H1 (cell line): ENCODE data around the gene ARHGEF16.

ENCODE experiments used
- CTCF ChIP-seq, 3 experiments: IDR thresholded peaks; 1 replicate in 2 of 3; 2 replicates in 1 of 3; pipeline versions ENCODE4 v1.5.1 to v1.6.1; 2011; ENCODE audit warnings: low read length in 3 of 3, mild to moderate bottlenecking in 3 of 3, inconsistent platforms in 2 of 3, low read depth in 1 of 3, moderate library complexity in 1 of 3; ENCODE audit not compliant: insufficient read depth in 1 of 3; ENCODE audit errors: control extremely low read depth in 1 of 3
- EZH2 ChIP-seq: fragments of 200-600 bp; sonication (generic); IDR thresholded peaks from 2 replicates; pipeline ENCODE4 v1.7.1; 2012; ENCODE audit warnings: low read depth, mild to moderate bottlenecking, moderate library complexity, low read length, inconsistent platforms; ENCODE audit not compliant: severe bottlenecking
- HDAC2 ChIP-seq, 2 experiments: fragments of 300-600 bp in 1 of 2; sonication (generic) in 1 of 2; IDR thresholded peaks; 2 replicates each; pipeline ENCODE4 v1.6.1; 2011 to 2012; ENCODE audit warnings: low read depth in 2 of 2, low read length in 2 of 2, mild to moderate bottlenecking in 2 of 2, moderate library complexity in 2 of 2, borderline replicate concordance in 1 of 2, inconsistent platforms in 1 of 2
- JUN ChIP-seq: IDR thresholded peaks from 2 replicates; pipeline ENCODE4 v1.6.1; 2011; ENCODE audit warnings: low read depth, mild to moderate bottlenecking, improper control_type of control experiment, low read length
- POLR2A ChIP-seq, 2 experiments: IDR thresholded peaks; 1 replicate in 1 of 2; 2 replicates in 1 of 2; pipeline ENCODE4 v1.6.1; 2011; ENCODE audit warnings: low read depth in 2 of 2, low read length in 2 of 2, mild to moderate bottlenecking in 2 of 2; ENCODE audit errors: control extremely low read depth in 1 of 2
- POLR2AphosphoS5 ChIP-seq: IDR thresholded peaks from 2 replicates; pipeline ENCODE4 v1.6.1; 2011; ENCODE audit warnings: low read depth, low read length
- RXRA ChIP-seq: IDR thresholded peaks from 2 replicates; pipeline ENCODE4 v1.6.1; 2011; ENCODE audit warnings: low read depth, mild to moderate bottlenecking, low read length, moderate library complexity; ENCODE audit not compliant: insufficient read depth
- SIN3A ChIP-seq, 2 experiments: IDR thresholded peaks in 1 of 2; conservative IDR thresholded peaks in 1 of 2; 2 replicates each; pipeline ENCODE4 v1.6.1; 2011 to 2012; ENCODE audit warnings: low read length in 2 of 2, improper control_type of control experiment in 1 of 2, low read depth in 1 of 2, mild to moderate bottlenecking in 1 of 2
- SUZ12 ChIP-seq: fragments of 200-600 bp; sonication (generic); IDR thresholded peaks from 2 replicates; pipeline ENCODE4 v1.6.1; 2012; ENCODE audit warnings: mild to moderate bottlenecking, inconsistent platforms, low read length, moderate library complexity, mixed read lengths
- TF ChIP-seq, protein P1 (sequence below): IDR thresholded peaks from 2 replicates; pipeline ENCODE4 v1.6.1; 2012; ENCODE audit warnings: inconsistent platforms

DNA sequence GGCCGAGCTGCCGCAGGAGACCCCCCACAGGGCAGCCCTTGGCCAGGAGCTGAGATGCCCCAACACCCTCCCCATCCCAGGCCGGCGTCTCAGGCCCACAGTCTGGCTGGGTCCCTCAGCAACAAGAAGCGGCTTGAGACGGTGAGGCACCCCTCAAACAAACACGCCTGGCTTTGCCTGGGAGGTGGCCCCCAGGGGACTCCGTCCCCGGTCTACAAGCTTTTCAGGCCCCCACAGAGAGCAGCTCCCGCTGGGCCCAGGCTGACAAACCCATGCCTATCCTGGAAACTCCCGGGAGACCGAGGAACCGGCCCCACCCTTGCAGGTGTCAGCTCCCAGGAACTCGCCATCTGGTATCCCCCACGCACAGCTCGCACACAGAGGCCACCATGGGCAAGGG is 67.0 kb downstream of the ARHGEF16 start:
- TF ChIP-seq POLR2A (IDR thresholded peaks at IDR 0.05; ENCODE audit: control extremely low read depth in 1 of 2, low read depth in 2 of 2, low read length in 2 of 2) (no peak), CTCF (IDR thresholded peaks at IDR 0.05; ENCODE audit: control extremely low read depth in 1 of 3, insufficient read depth in 1 of 3, low read depth in 1 of 3, low read length in 3 of 3) (no peak), RXRA (no peak), POLR2AphosphoS5 (no peak), EZH2 (no peak), HDAC2 (IDR thresholded peaks at IDR 0.05; ENCODE audit: borderline replicate concordance in 1 of 2, low read depth in 2 of 2, low read length in 2 of 2) (no peak), SIN3A (conservative IDR thresholded peaks at IDR 0.05 in 1 of 2, IDR thresholded peaks at IDR 0.05 in 1 of 2; ENCODE audit: low read depth in 1 of 2, low read length in 2 of 2) (no peak), SUZ12 (no peak), JUN (no peak)
- TF ChIP-seq, protein P1, sequence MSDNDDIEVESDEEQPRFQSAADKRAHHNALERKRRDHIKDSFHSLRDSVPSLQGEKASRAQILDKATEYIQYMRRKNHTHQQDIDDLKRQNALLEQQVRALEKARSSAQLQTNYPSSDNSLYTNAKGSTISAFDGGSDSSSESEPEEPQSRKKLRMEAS = no peak
